GM18907 (cell line): Measurements from ENCODE around the gene KRTAP10-11.
"Not testable (repeated sequence)": the region's sequence is repeated elsewhere in the genome, so short reads cannot be mapped to it uniquely, and the experiment has no call there.

ENCODE experiments used
- ATAC-seq: cut with Tn5 transposase; IDR thresholded peaks from one replicate; pipeline ENCODE4 v1.9.1; 2021; ENCODE audit warnings: mild to moderate bottlenecking, moderate library complexity; ENCODE audit not compliant: unreplicated experiment

The KRTAP10-11 gene

GRCh38 chr21:44661567-44661966, 15.4 kb downstream of the KRTAP10-11 start:
- not testable (repeated sequence) for ATAC-seq

- ATAC-seq: no peak
These were observed 18.5 kb downstream of the KRTAP10-11 start for GRCh38 chr21:44664691-44665090.

GRCh38 chr21:44666401-44667320, 20.4 kb downstream of the KRTAP10-11 start, which contains the start of gene KRTAP12-2:
KRTAP12-2 (minus strand) TSS chr21:44666927; CDS start chr21:44666886, 41 bp downstream.
- ATAC-seq: no peak

- ATAC-seq: no peak
These were observed 21.4 kb downstream of the KRTAP10-11 start for GRCh38 chr21:44667612-44668011.

- ATAC-seq: no peak
These were observed 24.6 kb downstream of the KRTAP10-11 start for GRCh38 chr21:44670642-44671432.

GRCh38 chr21:44671911-44672310, 25.7 kb downstream of the KRTAP10-11 start:
- ATAC-seq: no peak

GRCh38 chr21:44677881-44678280, 31.7 kb downstream of the KRTAP10-11 start:
- no peak for ATAC-seq

- ATAC-seq: no peak
These were observed 34.9 kb downstream of the KRTAP10-11 start for GRCh38 chr21:44681152-44681551.

- ATAC-seq: no peak
These were observed 35.8 kb downstream of the KRTAP10-11 start, which contains the start of gene KRTAP12-1 for GRCh38 chr21:44681861-44682579. KRTAP12-1 (minus strand) TSS chr21:44682163; CDS start chr21:44682123, 40 bp downstream.

GRCh38 chr21:44682580-44683151, 36.5 kb downstream of the KRTAP10-11 start:
- no peak for ATAC-seq

GRCh38 chr21:44684077-44684476, 37.9 kb downstream of the KRTAP10-11 start:
- no peak for ATAC-seq

- no peak for ATAC-seq
These were observed 38.3 kb downstream of the KRTAP10-11 start for GRCh38 chr21:44684483-44684882.

- not testable (repeated sequence) for ATAC-seq
These were observed 38.8 kb downstream of the KRTAP10-11 start for GRCh38 chr21:44685050-44685449.

GRCh38 chr21:44686000-44686781, 40.0 kb downstream of the KRTAP10-11 start:
- no peak for ATAC-seq

- ATAC-seq: no peak
These were observed 40.8 kb downstream of the KRTAP10-11 start for GRCh38 chr21:44686843-44687561.

- ATAC-seq: no peak
These were observed 41.5 kb downstream of the KRTAP10-11 start for GRCh38 chr21:44687671-44688070.

GRCh38 chr21:44689740-44690139, 43.5 kb downstream of the KRTAP10-11 start:
- ATAC-seq: not testable (repeated sequence)

- ATAC-seq: no peak
These were observed 45.5 kb downstream of the KRTAP10-11 start for GRCh38 chr21:44691686-44692085.
